ENCODE data around the gene PGBD2. TPM values are rescaled to one million over a fixed set of nuclear protein-coding genes. Genes with fewer than 3 reads are reported as not detected.
A peak's percentile ranks its signal among the peaks of the same experiment; 100 is the strongest.

The PGBD2 gene
- total and polyA plus RNA-seq, 9 of the 15 experiments (the other 6 are each of a cell fraction or from before 2014, with no cell fraction given): 11.9 to 21.8 (median 14.7) TPM

DNA sequence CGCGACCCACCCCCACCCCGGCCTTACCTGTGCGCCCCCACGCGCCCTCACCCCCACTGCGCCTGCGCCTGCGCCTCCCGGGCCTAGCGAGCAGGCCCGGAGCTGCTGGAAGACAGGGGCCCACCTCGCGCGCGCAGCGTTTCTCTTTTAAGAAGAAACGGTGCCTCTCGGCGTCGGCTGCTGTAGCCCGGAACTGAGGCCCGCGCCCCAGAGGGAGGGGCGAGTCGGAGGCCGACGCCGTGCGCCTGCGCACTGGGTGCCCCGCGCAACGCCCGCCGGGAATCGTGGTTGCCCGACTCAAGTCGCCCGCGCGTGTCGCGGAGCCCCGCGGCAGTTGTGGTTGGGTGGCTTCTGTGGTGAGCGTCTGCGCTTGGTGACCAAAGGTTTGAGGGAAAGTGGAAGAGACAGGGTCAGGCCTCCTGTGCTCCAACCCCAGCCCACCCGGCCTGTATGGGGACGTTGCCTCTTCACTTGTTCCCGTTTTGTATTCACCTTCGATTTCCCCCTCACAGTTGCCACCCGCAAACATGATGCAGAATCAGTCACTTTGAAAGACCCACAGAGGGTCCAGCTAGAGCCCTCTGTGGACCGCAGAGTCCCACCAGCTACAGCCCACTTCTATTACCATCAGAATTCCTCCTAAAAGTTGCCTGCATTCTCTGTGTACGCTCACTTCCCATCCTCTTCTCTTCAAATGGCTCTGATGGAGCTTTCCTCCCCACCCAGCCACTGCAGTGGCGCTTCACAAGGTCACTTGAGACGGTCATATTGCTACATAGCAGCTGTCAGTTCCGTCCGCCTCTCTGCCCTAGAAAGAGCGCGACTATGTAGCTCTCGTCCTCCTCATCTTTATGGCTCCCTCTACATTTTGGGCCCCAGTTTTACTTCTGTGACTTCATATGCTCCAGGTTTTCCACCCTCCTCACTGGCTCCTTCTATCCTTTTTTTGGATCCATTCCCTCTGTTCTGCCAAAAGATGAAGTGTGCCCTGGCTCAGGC, 46.8 kb upstream of the PGBD2 start, which contains the start of gene ZNF692 (continued):
- TF ChIP-seq, protein P1, sequence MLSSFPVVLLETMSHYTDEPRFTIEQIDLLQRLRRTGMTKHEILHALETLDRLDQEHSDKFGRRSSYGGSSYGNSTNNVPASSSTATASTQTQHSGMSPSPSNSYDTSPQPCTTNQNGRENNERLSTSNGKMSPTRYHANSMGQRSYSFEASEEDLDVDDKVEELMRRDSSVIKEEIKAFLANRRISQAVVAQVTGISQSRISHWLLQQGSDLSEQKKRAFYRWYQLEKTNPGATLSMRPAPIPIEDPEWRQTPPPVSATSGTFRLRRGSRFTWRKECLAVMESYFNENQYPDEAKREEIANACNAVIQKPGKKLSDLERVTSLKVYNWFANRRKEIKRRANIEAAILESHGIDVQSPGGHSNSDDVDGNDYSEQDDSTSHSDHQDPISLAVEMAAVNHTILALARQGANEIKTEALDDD (IDR thresholded peaks at IDR 0.05): no peak
- TF ChIP-seq ZNF444 (CRISPR knock-in tag; IDR thresholded peaks at IDR 0.05) (no peak; the same call in 1 of the 2 replicates), CSDE1 (IDR thresholded peaks at IDR 0.05) (0 out of 4 replicates have a peak, but pooled peaks of 1 of the 2 experiments have one; percentile 18), SAP30 (IDR thresholded peaks at IDR 0.05; ENCODE audit: borderline replicate concordance, insufficient read depth, low read depth, low read length, poor library complexity, severe bottlenecking) (peak; percentile 29), SUPT5H (IDR thresholded peaks at IDR 0.05) (peak; percentile 95), ZNF274 (IDR thresholded peaks at IDR 0.05; ENCODE audit: borderline replicate concordance, low read depth, low read length) (no peak), ZNF282 (CRISPR knock-in tag; IDR thresholded peaks at IDR 0.05) (no peak), CEBPB (tag; IDR thresholded peaks at IDR 0.05) (peak; percentile 88), HNRNPH1 (optimal IDR thresholded peaks at IDR 0.05; ENCODE audit: low read depth, low read length) (no peak), ZSCAN29 (IDR thresholded peaks at IDR 0.05) (no peak), GTF2A2 (tag; IDR thresholded peaks at IDR 0.05) (no peak), ZNF175 (CRISPR knock-in tag; IDR thresholded peaks at IDR 0.05; ENCODE audit: low read depth) (no peak), ZFP36 (IDR thresholded peaks at IDR 0.05; ENCODE audit: low read depth, low read length, partially characterized antibody) (no peak)
- TF ChIP-seq, protein P2, sequence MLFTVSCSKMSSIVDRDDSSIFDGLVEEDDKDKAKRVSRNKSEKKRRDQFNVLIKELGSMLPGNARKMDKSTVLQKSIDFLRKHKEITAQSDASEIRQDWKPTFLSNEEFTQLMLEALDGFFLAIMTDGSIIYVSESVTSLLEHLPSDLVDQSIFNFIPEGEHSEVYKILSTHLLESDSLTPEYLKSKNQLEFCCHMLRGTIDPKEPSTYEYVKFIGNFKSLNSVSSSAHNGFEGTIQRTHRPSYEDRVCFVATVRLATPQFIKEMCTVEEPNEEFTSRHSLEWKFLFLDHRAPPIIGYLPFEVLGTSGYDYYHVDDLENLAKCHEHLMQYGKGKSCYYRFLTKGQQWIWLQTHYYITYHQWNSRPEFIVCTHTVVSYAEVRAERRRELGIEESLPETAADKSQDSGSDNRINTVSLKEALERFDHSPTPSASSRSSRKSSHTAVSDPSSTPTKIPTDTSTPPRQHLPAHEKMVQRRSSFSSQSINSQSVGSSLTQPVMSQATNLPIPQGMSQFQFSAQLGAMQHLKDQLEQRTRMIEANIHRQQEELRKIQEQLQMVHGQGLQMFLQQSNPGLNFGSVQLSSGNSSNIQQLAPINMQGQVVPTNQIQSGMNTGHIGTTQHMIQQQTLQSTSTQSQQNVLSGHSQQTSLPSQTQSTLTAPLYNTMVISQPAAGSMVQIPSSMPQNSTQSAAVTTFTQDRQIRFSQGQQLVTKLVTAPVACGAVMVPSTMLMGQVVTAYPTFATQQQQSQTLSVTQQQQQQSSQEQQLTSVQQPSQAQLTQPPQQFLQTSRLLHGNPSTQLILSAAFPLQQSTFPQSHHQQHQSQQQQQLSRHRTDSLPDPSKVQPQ (CRISPR knock-in tag; IDR thresholded peaks at IDR 0.05; ENCODE audit: borderline replicate concordance): no peak
- TF ChIP-seq, protein P3, sequence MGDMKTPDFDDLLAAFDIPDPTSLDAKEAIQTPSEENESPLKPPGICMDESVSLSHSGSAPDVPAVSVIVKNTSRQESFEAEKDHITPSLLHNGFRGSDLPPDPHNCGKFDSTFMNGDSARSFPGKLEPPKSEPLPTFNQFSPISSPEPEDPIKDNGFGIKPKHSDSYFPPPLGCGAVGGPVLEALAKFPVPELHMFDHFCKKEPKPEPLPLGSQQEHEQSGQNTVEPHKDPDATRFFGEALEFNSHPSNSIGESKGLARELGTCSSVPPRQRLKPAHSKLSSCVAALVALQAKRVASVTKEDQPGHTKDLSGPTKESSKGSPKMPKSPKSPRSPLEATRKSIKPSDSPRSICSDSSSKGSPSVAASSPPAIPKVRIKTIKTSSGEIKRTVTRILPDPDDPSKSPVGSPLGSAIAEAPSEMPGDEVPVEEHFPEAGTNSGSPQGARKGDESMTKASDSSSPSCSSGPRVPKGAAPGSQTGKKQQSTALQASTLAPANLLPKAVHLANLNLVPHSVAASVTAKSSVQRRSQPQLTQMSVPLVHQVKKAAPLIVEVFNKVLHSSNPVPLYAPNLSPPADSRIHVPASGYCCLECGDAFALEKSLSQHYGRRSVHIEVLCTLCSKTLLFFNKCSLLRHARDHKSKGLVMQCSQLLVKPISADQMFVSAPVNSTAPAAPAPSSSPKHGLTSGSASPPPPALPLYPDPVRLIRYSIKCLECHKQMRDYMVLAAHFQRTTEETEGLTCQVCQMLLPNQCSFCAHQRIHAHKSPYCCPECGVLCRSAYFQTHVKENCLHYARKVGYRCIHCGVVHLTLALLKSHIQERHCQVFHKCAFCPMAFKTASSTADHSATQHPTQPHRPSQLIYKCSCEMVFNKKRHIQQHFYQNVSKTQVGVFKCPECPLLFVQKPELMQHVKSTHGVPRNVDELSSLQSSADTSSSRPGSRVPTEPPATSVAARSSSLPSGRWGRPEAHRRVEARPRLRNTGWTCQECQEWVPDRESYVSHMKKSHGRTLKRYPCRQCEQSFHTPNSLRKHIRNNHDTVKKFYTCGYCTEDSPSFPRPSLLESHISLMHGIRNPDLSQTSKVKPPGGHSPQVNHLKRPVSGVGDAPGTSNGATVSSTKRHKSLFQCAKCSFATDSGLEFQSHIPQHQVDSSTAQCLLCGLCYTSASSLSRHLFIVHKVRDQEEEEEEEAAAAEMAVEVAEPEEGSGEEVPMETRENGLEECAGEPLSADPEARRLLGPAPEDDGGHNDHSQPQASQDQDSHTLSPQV (IDR thresholded peaks at IDR 0.05): peak; percentile 59; the same call in 1 of the 2 replicates
- TF ChIP-seq, protein P4, sequence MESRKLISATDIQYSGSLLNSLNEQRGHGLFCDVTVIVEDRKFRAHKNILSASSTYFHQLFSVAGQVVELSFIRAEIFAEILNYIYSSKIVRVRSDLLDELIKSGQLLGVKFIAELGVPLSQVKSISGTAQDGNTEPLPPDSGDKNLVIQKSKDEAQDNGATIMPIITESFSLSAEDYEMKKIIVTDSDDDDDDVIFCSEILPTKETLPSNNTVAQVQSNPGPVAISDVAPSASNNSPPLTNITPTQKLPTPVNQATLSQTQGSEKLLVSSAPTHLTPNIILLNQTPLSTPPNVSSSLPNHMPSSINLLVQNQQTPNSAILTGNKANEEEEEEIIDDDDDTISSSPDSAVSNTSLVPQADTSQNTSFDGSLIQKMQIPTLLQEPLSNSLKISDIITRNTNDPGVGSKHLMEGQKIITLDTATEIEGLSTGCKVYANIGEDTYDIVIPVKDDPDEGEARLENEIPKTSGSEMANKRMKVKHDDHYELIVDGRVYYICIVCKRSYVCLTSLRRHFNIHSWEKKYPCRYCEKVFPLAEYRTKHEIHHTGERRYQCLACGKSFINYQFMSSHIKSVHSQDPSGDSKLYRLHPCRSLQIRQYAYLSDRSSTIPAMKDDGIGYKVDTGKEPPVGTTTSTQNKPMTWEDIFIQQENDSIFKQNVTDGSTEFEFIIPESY (CRISPR knock-in tag; IDR thresholded peaks at IDR 0.05): peak; percentile 57
